ENCODE measurements around the gene IL1RN. TPM values are rescaled to one million over a fixed set of nuclear protein-coding genes. Genes with fewer than 3 reads are reported as not detected.

The IL1RN gene
- total and polyA plus RNA-seq, 10 of the 15 experiments (the other 5 are each of a cell fraction or from before 2014, with no cell fraction given): 0.04 TPM; not detected in 7

DNA sequence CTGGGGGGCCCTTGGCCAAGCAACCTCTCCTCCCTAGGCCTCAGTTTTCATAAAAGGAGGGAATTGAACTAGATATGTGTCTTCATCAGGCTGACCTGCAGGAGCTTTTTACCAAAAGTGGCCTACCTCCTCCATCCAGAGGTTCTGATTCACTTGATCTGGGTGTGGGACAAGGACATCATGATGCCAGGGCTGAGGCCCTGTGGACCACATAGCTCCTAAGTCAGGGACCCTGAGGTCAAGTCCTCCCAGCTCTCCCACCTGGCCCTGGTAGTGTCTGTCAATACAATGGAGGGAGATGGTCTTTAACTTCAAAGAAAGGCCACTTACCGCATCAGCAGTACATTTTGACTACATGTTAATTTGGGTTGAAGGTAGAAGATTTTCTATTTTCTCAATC is 10.4 kb downstream of the IL1RN start:
- H3K4me3 ChIP-seq: no peak overlapping the region
- H3K36me3 ChIP-seq (ENCODE audit: control insufficient read depth in 2 of 2, insufficient read depth in 2 of 2, low read length in 1 of 2): no peaks in the 10 kb centered on the region
- H4K20me1 ChIP-seq (ENCODE audit: control insufficient read depth, insufficient read depth): no peaks in the 10 kb centered on the region
- no peaks in the 10 kb centered on the region for H3K9me3 ChIP-seq (replicated peaks; ENCODE audit: control insufficient read depth, insufficient read depth, low read length)
- H2AFZ ChIP-seq (ENCODE audit: control insufficient read depth, low read depth, low read length): no peak overlapping the region
- ATAC-seq (no peak), FAIRE-seq (no peak), DNase-seq (ENCODE audit: low read depth, low spot score) (no peak)
- H3K4me2 ChIP-seq (ENCODE audit: control insufficient read depth, insufficient read depth): no peak overlapping the region
- CTCF ChIA-PET: interaction anchor here (0.6 to 11.0 kb wide), 46 partner anchors 8 to 316 kb away, joined by 3 to 195 read pairs (median 6); partner anchors contain the start of genes IL1RN and PSD4
- H3K4me1 ChIP-seq (ENCODE audit: control insufficient read depth, insufficient read depth, low read length): peaks cover 4% of the 10 kb centered on the region; the same call in 1 of the 2 replicates
- H3K27ac ChIP-seq (ENCODE audit: control insufficient read depth, insufficient read depth): no peak overlapping the region
- POLR2A ChIA-PET: interaction anchor here (0.6 to 1.6 kb wide), 7 partner anchors 36 to 302 kb away, joined by 3 to 7 read pairs (median 3); partner anchors contain the start of gene PSD4
- no peak for TF ChIP-seq TCF3 (IDR thresholded peaks at IDR 0.05; ENCODE audit: borderline replicate concordance, insufficient read depth, low read depth, low read length)
- no peak for TF ChIP-seq ZSCAN29 (IDR thresholded peaks at IDR 0.05)
- TF ChIP-seq, protein P1, sequence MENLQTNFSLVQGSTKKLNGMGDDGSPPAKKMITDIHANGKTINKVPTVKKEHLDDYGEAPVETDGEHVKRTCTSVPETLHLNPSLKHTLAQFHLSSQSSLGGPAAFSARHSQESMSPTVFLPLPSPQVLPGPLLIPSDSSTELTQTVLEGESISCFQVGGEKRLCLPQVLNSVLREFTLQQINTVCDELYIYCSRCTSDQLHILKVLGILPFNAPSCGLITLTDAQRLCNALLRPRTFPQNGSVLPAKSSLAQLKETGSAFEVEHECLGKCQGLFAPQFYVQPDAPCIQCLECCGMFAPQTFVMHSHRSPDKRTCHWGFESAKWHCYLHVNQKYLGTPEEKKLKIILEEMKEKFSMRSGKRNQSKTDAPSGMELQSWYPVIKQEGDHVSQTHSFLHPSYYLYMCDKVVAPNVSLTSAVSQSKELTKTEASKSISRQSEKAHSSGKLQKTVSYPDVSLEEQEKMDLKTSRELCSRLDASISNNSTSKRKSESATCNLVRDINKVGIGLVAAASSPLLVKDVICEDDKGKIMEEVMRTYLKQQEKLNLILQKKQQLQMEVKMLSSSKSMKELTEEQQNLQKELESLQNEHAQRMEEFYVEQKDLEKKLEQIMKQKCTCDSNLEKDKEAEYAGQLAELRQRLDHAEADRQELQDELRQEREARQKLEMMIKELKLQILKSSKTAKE (IDR thresholded peaks at IDR 0.05; ENCODE audit: low read depth, poor library complexity, severe bottlenecking): no peak
- no peak for TF ChIP-seq SUZ12 (IDR thresholded peaks at IDR 0.05; ENCODE audit: unreplicated experiment)
- 100% methylated on average over 1 of the region's 1 CpG for WGBS (ENCODE audit: insufficient coverage, insufficient replicate concordance, low lambda C conversion rate, missing lambda C conversion rate)
- SMC1A ChIA-PET (ENCODE audit: uncharacterized antibody, unreplicated experiment): interaction anchor here (0.6 to 4.9 kb wide), 33 partner anchors 9 to 252 kb away, joined by 3 to 52 read pairs (median 4); partner anchors contain the start of gene PSD4
- H3K79me2 ChIP-seq (ENCODE audit: control insufficient read depth, insufficient read depth, low read length): no peaks in the 10 kb centered on the region
- no peak overlapping the region for H3K9ac ChIP-seq (ENCODE audit: control insufficient read depth, insufficient read depth, low read length)
- in situ Hi-C loops (cut with MboI): loop anchor here (5.0 kb wide), 1 partner anchor 234 kb away; no protein-coding TSS in a partner anchor
- intact Hi-C loops (cut with micrococcal nuclease; ENCODE audit: unreplicated experiment): loop anchor here (1.0 to 2.0 kb wide), 5 partner anchors 37 to 253 kb away; no protein-coding TSS in a partner anchor
- RAD21 ChIA-PET (ENCODE audit: unreplicated experiment): interaction anchor here (0.6 to 6.5 kb wide), 23 partner anchors 13 to 810 kb away, joined by 3 to 75 read pairs (median 6); partner anchors contain the start of gene PSD4
- no TSS peak for BruUV-seq (replicated peaks)
- no peaks in the 10 kb centered on the region; a peak in 1 of 4 replicates for H3K27me3 ChIP-seq (replicated peaks in 1 of 2; ENCODE audit: control insufficient read depth in 2 of 2, insufficient read depth in 2 of 2, low read length in 1 of 2)

Measured in GM12878 (cell line).